Mesothelial cell of epicardium (in vitro differentiated cells): ENCODE measurements around the gene TMEM151B. TPM values are rescaled to one million over a fixed set of nuclear protein-coding genes. Genes with fewer than 3 reads are reported as not detected.

Experiments
- DNase-seq, 2 experiments: peaks; one replicate each; pipeline ENCODE4 v3.0.0; 2021; ENCODE audit warnings: low spot score in 2 of 2; ENCODE audit not compliant: unreplicated experiment in 2 of 2
- H3K27ac Mint-ChIP-seq: 2 replicates; pipeline ENCODE4 v1.8.0; 2021; ENCODE audit warnings: mixed read lengths
- H3K27me3 Mint-ChIP-seq: 2 replicates; pipeline ENCODE4 v1.8.0; 2021; ENCODE audit warnings: low read depth, mixed read lengths
- H3K36me3 Mint-ChIP-seq: 2 replicates; pipeline ENCODE4 v1.8.0; 2021; ENCODE audit warnings: mixed read lengths
- H3K4me1 Mint-ChIP-seq: 2 replicates; pipeline ENCODE4 v1.8.0; 2021; ENCODE audit warnings: mixed read lengths
- H3K4me3 Mint-ChIP-seq: 2 replicates; pipeline ENCODE4 v1.8.0; 2021; ENCODE audit warnings: mild to moderate bottlenecking, moderate library complexity, mixed read lengths
- H3K9me3 Mint-ChIP-seq: 2 replicates; pipeline ENCODE4 v1.8.0; 2021; ENCODE audit warnings: mixed read lengths
- CTCF ChIP-seq: fragments of 200-600 bp; sonication (generic); IDR thresholded peaks from one replicate; pipeline ENCODE4 v1.5.0; 2021; ENCODE audit warnings: antibody characterized with exemption; ENCODE audit not compliant: unreplicated experiment
- total RNA-seq: library from RNA; stranded (reverse); gene quantifications from 3 replicates; pipeline ENCODE4 v1.2.1, GENCODE V29; 2021

Gene TMEM151B
- total RNA-seq, 1 donor from 2014 or later: 0.56 TPM

GRCh38 chr6:44243345-44243744 is 26.9 kb upstream of the TMEM151B start:
- no peak for DNase-seq
- Mint-ChIP-seq H3K36me3 (peaks cover under 1% of the 10 kb centered on the region), H3K4me1 (peaks cover 16% of the 10 kb centered on the region), H3K9me3 (no peaks in the 10 kb centered on the region), H3K4me3 (no peak overlapping the region), H3K27me3 (peaks cover 4% of the 10 kb centered on the region), H3K27ac (no peak overlapping the region)
- TF ChIP-seq CTCF: no peak

- Mint-ChIP-seq H3K27ac (peak overlapping the region; percentile 99), H3K27me3 (no peaks in the 10 kb centered on the region), H3K4me3 (peak overlapping the region; percentile 98), H3K36me3 (peaks cover 18% of the 10 kb centered on the region), H3K9me3 (no peaks in the 10 kb centered on the region), H3K4me1 (peaks cover 27% of the 10 kb centered on the region)
- no peak for TF ChIP-seq CTCF
- no peak for DNase-seq
These were observed 24.8 kb upstream of the TMEM151B start for GRCh38 chr6:44245391-44245911.

GRCh38 chr6:44245912-44246662 is 24.2 kb upstream of the TMEM151B start:
- H3K27ac Mint-ChIP-seq: peak overlapping the region; percentile 99
- H3K36me3 Mint-ChIP-seq: peaks cover 23% of the 10 kb centered on the region
- H3K4me3 Mint-ChIP-seq: peak overlapping the region; percentile 98
- peaks cover 27% of the 10 kb centered on the region for H3K4me1 Mint-ChIP-seq
- H3K27me3 Mint-ChIP-seq: no peaks in the 10 kb centered on the region
- no peak for TF ChIP-seq CTCF
- peak; percentile 74 to 91 for DNase-seq
- H3K9me3 Mint-ChIP-seq: no peaks in the 10 kb centered on the region

- H3K27ac Mint-ChIP-seq: peak within 1 kb of the TSS; percentile 99
- H3K4me1 Mint-ChIP-seq: peaks cover 27% of the 10 kb centered on the region
- peak; percentile 87 to 95 for DNase-seq
These were observed 23.4 kb upstream of the TMEM151B start, which contains the start of gene HSP90AB1 for GRCh38 chr6:44246663-44247337. HSP90AB1 (plus strand) TSS chr6:44247101; CDS start chr6:44248630, 1,529 bp downstream.

More at GRCh38 chr6:44246663-44247337, 23.4 kb upstream of the TMEM151B start, which contains the start of gene HSP90AB1:
- TF ChIP-seq CTCF: no peak
- Mint-ChIP-seq H3K27me3 (no peaks in the 10 kb centered on the region), H3K9me3 (no peaks in the 10 kb centered on the region), H3K4me3 (peak within 1 kb of the TSS; percentile 98), H3K36me3 (peaks cover 29% of the 10 kb centered on the region)
